GM19468 (cell line): ENCODE measurements around the gene PTBP2.
"Not testable (repeated sequence)": the region's sequence is repeated elsewhere in the genome, so short reads cannot be mapped to it uniquely, and the experiment has no call there.

Experiments used
- ATAC-seq: cut with Tn5 transposase; IDR thresholded peaks from one replicate; pipeline ENCODE4 v1.9.1; 2021; ENCODE audit warnings: mild to moderate bottlenecking, moderate library complexity, moderate number of reproducible peaks; ENCODE audit not compliant: unreplicated experiment; ENCODE audit errors: extremely low read depth

PTBP2 gene

GRCh38 chr1:96723936-96724335 is 2.4 kb downstream of the PTBP2 start:
- ATAC-seq: no peak

- ATAC-seq: no peak
Measured at GRCh38 chr1:96727860-96728259, 6.3 kb downstream of the PTBP2 start.

GRCh38 chr1:96730574-96731298 is 9.2 kb downstream of the PTBP2 start:
- ATAC-seq: no peak

GRCh38 chr1:96741335-96741734 is 19.8 kb downstream of the PTBP2 start:
- no peak for ATAC-seq

- no peak for ATAC-seq
Measured at GRCh38 chr1:96746440-96747420, 25.1 kb downstream of the PTBP2 start.

GRCh38 chr1:96747565-96747964 is 26.0 kb downstream of the PTBP2 start:
- no peak for ATAC-seq

- ATAC-seq: no peak
Measured at GRCh38 chr1:96748078-96748477, 26.5 kb downstream of the PTBP2 start.

- no peak for ATAC-seq
Measured at GRCh38 chr1:96749618-96750017, 28.0 kb downstream of the PTBP2 start.

- ATAC-seq: no peak
Measured at GRCh38 chr1:96752394-96752793, 30.8 kb downstream of the PTBP2 start.

- ATAC-seq: no peak
Measured at GRCh38 chr1:96756789-96757188, 35.2 kb downstream of the PTBP2 start.

- ATAC-seq: not testable (repeated sequence)
Measured at GRCh38 chr1:96762586-96762985, 41.0 kb downstream of the PTBP2 start.

GRCh38 chr1:96763514-96763913 is 41.9 kb downstream of the PTBP2 start:
- no peak for ATAC-seq

- no peak for ATAC-seq
Measured at GRCh38 chr1:96764469-96764868, 42.9 kb downstream of the PTBP2 start.

GRCh38 chr1:96771847-96772246 is 50.3 kb downstream of the PTBP2 start:
- no peak for ATAC-seq

GRCh38 chr1:96772349-96772748 is 50.8 kb downstream of the PTBP2 start:
- no peak for ATAC-seq

- ATAC-seq: no peak
Measured at GRCh38 chr1:96772972-96773371, 51.4 kb downstream of the PTBP2 start.

GRCh38 chr1:96782206-96782605 is 60.6 kb downstream of the PTBP2 start:
- no peak for ATAC-seq

GRCh38 chr1:96782856-96783255 is 61.3 kb downstream of the PTBP2 start:
- ATAC-seq: no peak

- no peak for ATAC-seq
Measured at GRCh38 chr1:96790599-96790998, 69.0 kb downstream of the PTBP2 start.

- ATAC-seq: no peak
Measured at GRCh38 chr1:96792220-96792619, 70.6 kb downstream of the PTBP2 start.

GRCh38 chr1:96801696-96802095 is 80.1 kb downstream of the PTBP2 start:
- ATAC-seq: not testable (repeated sequence)
